Ecto neural progenitor cell (in vitro differentiated cells): ENCODE results near the gene TSSK2.

Source experiments
- DNase-seq: peaks from one replicate; pipeline ENCODE4 v3.0.0-alpha.2; 2018; ENCODE audit warnings: low spot score

TSSK2 gene

GRCh38 chr22:19125011-19125410 is 6.1 kb upstream of the TSSK2 start:
- no peak for DNase-seq

GRCh38 chr22:19125474-19126308 is 5.4 kb upstream of the TSSK2 start:
- DNase-seq = no peak

DNA sequence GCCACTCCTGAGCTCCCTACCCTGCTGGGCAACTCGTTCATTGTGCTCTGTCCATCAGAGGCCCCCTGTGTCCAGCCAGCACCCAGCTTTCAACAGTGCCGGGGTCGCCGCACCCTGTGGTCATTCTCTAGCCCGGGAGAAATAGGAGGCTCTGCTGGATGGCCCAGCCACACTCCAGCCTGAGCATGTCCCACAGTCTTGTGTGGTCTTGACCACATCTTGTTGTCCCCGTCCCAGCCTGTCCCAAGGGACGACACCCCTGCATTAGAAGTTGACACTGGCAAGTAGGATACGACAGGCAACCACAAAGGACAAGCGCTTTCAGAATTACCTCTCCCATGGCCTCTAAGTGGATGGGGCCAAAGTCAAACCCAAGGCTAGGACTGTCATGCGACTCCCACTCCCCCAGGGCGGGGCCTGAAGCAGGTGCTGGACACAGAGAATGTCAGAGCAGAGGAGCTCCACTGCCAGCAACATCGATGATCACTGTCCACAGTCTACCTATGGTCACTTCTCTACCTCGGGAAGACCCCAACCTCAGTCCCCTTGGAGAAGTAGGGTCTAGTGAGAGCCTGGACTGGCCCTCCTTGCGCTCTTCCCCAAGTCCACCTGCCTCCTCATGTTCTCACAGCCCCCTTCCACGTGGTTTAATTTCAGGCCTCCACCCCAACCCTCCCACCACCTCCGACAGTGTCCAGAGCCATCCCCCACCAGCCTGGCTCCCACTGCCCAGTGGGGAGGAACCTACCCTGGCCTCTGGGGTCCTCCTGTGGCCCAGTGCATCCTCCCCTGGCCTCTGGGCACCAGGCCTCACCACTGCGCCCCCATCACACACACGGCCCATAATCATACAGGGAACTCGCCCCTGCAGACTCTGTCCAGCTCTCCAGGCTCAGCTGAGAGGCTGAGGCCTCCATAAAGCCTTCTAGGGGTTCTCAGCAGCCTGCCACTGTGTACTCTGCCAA is 4.5 kb upstream of the TSSK2 start:
- no peak for DNase-seq

DNA sequence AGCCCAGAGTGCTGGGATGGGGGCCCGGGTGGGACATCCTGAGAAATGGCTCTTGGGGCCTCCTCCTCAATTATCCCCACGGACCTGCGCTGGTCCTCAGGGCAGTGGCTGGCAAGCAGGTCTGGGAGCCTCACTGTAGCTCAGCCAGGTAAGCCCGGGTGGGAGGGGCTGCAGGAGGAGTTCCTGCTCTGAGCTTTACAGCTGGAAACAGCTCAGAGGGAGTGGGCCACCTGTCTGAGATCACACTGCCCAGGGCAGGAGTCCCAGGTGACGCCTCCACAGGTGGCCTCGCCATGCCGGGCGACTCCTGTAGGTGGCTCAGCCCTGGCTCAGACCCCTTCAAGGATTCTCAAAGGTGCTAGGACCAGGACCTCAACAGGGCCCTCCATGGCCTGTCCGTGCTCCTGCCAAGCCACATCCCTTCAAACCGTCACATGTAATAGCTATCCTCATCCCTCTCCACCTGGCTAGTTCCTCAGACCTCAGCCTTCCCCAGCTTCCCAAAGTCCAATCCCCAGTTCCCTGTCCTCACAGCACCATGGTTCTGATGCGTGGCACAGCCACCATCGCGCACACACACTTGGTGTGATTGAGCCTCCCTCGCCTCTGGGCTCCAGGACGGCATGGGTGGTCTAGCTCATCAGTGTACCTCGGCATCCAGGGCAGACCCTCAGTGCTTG is 3.6 kb upstream of the TSSK2 start:
- no peak for DNase-seq

- no peak for DNase-seq
These were observed 3.1 kb upstream of the TSSK2 start for GRCh38 chr22:19128009-19128401.

DNA sequence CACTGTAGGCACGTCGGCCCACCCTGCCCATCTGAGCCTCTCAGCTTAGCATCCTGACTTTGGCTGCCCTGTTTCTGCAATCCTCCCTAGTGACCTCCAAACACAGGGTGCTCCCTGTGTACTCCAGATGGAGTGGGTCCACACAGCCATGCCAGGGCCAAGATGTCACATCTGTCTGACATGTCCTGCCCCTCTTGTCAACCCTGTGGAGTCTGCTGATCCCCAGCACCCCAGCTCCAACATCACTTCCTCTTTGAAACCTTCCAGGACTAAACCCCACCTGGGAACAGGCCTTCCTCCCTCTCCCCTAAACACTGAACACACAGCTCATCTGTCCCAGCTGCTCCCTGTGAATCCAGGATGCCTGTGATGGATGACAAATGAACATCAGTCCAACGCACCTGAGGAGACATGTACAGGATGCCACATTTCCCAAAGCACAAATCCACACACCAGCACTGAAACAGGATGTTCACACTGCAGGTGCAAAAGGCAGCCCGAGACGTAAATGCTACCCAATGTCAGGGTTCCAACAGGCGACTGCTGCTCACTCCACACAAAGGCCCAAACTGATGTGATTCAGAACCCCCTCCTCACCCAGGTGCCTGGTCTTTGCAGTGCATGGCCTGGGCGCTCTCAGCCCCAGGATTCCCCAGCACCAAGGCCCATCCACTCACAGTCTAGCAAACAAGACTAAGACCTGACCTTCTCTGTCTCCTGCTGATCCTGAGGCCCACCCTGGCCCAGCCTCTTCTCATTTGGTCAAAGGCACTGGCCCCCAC is 2.0 kb upstream of the TSSK2 start:
- no peak for DNase-seq

DNA sequence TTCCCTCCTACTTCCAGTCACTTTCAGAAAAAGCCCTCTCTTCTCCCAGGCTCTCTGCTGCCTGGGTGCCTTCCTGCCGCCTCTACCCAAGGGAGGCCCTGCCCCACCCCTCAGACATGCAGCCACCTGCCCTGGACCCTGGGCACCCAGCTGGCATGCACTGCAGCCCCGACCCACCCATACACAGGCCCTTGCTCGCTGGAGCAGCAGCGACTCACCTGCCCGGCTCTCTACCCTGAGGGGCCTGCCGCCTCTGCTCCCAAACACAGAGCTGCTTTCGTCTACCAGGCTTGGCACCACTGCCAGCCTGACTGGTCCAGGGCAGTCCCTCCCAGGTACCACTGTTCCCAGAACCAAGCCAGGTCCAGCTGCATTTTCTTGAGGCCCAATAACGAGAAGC is 1.2 kb upstream of the TSSK2 start:
- DNase-seq = no peak

DNA sequence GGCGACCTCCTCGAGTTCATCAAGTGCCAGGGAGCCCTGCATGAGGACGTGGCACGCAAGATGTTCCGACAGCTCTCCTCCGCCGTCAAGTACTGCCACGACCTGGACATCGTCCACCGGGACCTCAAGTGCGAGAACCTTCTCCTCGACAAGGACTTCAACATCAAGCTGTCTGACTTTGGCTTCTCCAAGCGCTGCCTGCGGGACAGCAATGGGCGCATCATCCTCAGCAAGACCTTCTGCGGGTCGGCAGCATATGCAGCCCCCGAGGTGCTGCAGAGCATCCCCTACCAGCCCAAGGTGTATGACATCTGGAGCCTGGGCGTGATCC is 542 bp downstream of the TSSK2 start:
- no peak for DNase-seq

DNA sequence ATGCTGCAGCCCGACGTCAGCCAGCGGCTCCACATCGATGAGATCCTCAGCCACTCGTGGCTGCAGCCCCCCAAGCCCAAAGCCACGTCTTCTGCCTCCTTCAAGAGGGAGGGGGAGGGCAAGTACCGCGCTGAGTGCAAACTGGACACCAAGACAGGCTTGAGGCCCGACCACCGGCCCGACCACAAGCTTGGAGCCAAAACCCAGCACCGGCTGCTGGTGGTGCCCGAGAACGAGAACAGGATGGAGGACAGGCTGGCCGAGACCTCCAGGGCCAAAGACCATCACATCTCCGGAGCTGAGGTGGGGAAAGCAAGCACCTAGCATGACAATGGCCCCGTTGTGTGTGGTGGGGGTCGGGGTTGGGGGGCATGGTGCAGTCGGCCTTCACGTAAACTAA is 1.0 kb downstream of the TSSK2 start:
- DNase-seq = no peak

GRCh38 chr22:19132693-19133400 is 1.7 kb downstream of the TSSK2 start:
- DNase-seq = no peak

DNA sequence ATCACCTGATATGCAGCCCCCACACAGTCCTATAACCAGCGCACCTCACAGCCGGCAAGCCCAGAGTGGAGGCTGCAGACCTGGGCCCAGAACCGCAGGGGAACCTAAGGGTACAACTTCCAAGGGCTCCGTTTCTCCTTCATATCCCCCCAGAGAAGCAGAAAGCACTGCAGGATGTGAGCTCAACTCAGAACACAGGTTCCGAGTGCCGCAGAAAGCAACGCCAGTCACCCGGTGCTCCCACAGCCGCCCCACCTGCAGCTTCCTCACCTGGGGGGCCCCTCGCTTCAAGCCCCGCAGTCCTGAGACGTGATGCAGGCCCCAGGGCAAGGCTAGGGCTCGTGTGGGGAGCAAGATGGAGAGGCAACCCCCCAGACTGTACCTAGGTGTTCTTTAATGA is 2.5 kb downstream of the TSSK2 start:
- no peak for DNase-seq

GRCh38 chr22:19134176-19134831 is 3.2 kb downstream of the TSSK2 start:
- DNase-seq = no peak

DNA sequence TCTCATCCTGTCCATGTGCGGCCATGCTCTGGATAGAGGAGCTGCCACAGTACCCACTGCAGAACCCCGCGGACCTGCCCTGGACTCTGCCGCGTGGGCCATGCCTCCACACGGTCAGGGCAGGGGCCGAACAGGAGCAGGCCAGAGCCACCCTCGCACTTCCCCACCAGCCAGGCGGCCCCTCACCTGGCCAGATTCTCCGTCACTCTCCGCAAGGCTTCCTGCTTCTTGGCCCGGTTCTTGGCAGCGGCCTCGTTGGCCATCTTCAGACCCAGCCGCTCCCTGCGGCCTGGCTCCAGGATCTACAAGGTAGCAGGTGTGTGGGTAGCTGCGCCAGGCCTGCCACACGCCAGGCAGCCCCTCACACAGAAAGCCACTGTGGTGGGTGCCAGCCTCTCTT is 3.8 kb downstream of the TSSK2 start:
- DNase-seq = no peak

DNA sequence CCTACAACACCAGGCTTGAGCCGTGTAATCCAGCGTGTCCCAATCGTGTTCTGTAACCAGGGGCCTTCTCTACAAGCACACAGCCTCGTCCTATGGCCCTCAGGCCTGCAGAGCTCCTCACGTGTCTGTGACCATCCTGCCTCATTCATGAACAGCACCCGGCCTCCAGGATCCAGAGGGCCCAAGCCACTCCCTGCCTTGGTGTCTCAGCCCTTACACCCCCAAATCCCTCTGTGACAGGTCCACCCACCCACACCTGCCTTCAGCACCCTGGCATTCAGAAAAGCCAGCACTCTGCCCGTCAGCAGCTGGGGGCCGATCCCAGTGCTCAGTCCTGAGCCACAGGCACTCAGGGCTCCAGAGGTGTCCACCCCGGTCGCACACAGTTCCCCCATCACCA is 5.8 kb downstream of the TSSK2 start:
- no peak for DNase-seq

DNA sequence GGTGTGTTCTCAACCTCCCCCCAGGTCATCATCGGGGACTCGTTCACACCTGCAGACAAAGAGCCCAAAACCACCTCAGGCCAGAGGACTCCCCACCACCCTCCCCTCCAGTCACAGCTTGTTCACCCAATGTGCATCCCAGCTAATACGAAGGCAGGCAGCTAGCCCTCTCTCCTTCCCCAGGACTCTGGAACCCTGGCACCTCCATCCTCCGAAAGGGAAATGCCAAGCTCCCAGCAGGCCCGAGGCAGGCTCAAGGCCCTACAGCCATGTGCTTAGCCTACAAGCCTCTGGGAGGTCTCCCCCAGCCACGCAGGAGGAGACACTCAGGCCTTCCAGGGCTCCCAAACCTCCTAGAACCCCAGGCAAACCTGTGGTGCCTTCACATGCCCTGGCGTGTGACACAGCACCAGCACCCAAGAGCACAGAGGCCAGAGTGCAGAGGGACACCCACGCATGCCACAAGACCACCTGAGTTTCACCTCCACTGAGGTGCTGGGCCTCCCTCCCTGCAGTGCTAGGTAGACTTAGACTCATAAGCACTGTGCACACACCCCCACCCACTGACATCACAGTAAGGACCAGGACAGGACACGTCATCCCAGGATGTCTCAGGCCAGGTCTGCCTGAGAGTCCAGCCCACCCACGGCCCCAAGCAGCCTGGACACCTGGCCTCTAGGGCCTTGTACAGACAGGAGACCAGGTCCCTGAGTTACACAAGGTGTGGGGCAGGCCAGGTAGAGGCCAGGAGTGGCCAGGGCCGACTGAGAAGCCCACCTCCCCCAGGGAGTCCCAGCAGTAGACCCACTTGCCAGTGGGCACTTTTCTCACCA is 6.5 kb downstream of the TSSK2 start:
- no peak for DNase-seq

DNA sequence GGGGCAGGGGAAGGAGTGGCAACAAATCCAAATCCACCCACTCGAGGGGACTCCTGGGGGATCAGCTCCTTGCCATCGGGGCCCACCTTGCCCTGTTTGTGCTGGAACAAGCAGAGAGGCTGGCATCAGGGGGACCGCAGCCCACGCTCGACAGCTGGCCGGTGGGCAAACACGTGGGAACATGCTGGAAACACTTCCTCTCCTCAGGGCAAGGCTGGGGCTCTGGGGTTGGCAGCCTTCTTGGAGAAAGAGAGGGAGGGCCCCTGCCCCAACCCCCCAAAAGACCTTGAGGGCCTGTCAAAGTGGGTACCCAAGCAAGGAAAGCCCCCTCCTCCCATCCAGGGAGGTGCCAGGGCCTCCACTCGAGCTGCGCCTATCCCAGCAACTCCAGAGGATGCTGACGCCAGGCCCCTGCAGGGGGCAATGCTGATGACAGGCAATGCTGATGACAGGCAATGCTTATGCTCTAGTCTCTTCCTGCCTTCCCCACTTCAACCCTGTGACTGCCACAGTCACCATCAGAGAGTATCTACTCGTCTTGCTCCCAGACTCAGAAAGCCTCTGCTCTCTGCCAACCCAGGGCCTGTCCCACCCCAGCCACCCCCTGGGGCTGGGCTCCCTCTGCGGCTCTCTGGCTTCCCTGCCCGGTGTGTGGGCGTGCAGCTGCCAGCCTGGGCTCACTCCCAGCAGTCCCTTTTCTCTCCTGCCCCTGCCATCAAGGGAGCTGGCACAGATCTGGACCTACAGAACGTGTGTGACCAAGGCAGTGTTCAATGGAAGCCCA is 7.3 kb downstream of the TSSK2 start:
- no peak for DNase-seq

GRCh38 chr22:19139001-19139356 is 7.9 kb downstream of the TSSK2 start:
- no peak for DNase-seq

GRCh38 chr22:19139974-19140373 is 8.9 kb downstream of the TSSK2 start:
- DNase-seq = no peak

DNA sequence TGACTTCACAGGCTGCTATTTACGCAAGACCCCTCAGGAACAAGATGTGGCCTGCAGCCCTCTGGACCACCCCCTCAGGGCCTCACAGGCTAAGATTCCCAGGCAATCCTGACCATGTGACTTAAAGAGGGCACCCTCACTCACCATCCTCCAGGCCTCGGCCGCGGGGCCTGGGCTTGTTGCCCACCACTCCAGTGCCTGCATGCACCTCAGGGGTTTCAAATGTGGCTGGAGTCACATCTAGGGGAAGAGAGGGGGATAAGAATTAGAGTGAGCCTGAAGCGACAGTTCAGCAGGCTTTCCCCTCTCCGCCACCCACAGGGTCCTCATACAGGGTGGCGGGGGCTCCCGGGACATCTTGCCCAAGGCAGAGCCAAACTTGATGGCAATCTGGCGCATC is 11.3 kb downstream of the TSSK2 start:
- no peak for DNase-seq
